GM11168 (cell line): ENCODE results near the gene KCNK3.
"Not testable (repeated sequence)": the region's sequence is repeated elsewhere in the genome, so short reads cannot be mapped to it uniquely, and the experiment has no call there.

Experiments
- in situ Hi-C: fragments of 300-500 bp; cut with MboI; formaldehyde crosslinking; loops from one replicate; pipeline ENCODE4 v1.12.0; 2022; ENCODE audit warnings: low sequenced_read_pairs; ENCODE audit not compliant: unreplicated experiment

Gene KCNK3

DNA sequence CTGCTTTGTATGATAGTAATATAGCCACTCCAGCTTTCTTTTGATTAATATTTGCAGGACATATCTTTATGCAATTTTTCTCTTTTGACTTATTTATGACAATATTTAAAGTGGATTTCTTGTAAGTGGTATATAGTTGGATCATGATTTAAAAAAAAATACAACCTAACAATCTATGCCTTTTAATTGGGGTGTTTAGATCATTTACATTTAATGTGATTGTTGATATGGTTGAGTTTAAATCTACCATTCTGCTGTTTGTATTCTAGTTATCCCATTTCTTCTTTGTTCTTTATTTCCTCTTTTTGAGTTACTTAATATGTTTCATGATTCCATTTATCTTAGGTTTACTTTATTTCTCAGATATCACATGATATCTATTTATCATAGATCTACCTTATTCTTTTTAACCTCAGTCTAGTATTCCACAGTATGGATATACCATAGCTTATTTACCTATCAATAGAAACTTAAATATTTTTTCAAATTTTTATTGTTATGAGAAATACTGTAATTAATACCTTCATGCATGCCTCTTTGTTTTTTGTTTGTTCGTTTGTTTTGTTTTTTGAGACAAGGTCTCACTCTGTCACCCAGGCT, 32.1 kb upstream of the KCNK3 start:
- in situ Hi-C loops = no loop called here

DNA sequence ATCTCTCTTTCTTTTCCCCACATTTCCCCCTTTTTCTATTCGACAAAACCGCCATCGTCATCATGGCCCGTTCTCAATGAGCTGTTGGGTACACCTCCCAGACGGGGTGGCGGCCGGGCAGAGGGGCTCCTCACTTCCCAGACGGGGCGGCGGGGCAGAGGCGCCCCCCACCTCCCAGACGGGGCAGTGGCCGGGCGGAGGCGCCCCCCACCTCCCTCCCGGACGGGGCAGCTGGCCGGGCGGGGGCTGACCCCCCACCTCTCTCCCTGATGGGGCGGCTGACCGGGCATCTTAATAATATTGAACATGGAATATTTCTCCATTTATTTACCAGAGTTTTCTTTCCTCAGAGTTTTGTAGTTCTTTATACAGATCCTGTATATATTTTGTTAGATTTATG, 27.2 kb upstream of the KCNK3 start:
- in situ Hi-C loops = not testable (repeated sequence)

DNA sequence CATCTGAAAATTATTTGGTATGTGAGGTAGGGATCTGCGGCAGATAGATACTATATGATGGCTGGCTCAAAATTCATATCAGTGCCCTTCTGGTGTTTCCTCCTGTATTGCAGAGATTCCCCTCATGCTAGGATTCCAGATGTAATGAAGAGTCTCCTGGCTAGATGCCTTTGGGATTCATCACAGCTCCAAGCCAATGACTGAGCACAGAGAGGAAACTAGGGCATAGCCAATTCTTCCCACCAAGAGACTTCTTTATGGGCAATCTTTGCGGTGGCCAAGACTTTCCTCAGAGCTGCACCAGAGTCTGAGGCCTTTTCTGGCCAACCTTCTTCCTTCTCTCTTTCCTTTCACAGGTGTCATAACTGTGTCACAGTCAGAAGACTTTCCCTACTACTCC, 25.9 kb upstream of the KCNK3 start:
- in situ Hi-C loops = no loop called here

DNA sequence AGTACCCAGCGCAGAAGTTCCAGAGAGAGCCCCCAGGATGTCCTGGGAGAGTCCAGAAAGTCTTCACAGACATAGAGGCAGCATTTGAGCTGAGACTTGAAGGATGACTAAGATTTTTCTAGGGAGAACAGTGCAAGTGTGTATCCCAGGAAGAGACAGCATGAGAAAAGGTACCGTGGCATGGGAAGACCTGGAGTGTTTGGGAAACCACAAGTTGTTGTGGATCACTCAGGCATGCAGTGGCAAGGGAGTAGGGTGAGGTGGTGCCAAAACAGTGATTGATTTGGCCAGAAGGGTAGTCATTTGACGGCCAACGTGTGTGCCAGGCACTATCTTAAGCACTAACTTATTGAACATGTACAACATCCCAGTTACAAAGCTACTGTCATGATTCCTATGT, 24.5 kb upstream of the KCNK3 start:
- in situ Hi-C loops = no loop called here

DNA sequence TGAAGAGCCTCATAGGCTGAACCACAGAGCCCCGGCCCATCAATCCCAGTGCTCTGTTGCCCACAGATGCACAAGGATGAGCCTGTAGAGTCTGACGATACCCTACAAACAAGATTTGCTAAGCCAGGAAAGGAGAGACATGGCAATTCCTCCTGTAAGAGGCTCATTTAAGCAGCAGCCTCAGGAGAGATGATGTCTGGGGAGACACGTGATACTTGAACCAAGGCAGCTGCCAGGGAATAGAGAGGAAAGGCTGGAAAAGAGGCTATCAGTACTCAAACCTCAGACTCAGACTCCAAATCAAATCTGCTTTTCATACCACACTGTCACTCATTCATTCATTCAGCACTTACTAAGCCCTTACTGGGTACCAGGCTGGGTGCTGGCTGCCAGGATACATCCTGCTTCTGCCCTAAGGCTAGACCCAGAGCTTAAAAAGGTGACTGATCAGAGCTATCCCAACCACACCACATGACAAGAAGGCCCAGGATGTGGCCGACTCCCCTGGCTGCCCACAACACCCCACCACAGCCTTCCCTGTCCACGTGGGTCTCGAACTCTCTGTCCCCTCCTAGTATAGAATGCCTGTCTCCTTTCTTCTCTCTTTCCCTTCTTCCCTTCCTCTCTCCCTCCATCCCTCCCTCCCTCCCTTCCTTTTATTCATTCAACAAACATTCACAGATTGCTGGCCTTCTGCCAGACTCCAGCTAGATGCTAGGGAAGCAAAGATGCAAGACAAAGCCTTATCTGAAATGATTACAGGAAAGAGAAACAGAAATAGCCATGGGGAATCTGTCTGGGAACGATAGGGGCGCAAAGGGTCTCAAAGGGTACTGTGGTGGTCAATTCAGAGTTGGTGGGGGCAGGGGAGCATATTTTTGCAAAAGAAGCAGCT, 23.4 kb upstream of the KCNK3 start:
- in situ Hi-C loops = no loop called here

DNA sequence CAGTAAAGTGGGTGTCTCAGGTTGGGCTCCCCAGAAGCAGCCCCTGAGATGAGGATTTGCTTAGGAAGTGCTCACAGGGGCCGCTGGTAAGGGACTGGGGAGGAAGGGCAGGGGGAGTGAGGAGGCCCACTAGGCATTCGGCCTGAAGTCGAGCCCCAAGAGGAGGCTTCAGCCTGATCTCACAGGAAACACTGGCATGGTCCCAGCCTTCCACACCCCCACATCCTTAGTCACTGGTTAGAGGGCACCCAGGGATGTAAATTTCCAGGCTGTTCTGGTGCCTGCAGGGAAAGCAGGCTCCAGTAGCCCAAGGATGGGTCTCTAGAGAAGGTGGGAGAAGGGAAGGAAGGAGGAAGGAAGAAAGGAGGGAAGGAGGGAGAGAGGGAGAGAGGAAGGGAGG, 22.4 kb upstream of the KCNK3 start:
- in situ Hi-C loops = no loop called here

DNA sequence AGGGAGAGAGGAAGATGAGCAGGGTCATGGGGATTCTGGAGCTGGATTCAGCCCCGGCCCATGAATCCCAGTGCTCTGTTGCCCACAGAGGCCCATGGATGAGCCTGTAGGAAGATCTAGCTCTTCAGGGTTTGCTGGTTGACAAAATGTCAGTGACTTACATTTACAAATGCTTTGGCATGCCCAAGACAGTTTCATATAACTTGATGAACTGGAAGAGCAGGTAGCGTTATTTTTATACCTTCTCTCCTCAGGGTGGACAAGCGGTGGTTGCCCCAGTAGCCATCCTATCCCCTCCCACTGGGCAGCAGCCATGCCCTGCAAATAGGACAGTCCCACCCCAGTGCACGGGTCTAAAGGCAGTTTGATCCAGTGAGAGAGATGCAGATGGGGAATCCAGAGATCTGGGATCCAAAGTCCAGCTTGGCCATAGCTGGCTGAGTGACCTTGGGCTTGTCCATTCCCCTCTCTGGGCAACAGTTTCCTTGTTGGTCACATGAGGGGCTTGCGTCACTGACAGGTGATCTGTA, 21.5 kb upstream of the KCNK3 start:
- in situ Hi-C loops = no loop called here

DNA sequence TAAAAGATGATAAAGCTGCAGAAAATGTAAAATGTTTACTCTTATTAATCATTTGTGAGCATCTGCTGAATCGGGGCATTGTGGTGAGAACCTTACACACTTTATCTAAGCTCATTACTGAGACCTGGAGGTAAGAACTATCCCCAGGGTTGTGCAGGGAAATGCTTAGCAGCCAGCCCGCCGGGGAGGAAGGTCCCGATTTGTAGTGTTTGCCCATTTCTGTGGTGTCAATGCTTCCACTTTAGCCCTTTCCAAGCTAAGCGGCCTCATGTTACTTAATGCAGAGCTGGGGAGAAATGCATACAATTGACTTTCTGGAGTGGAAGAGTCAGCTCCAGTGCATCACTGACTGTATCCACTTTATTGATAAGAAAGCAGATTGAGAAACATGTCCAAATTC, 20.8 kb upstream of the KCNK3 start:
- in situ Hi-C loops = no loop called here

DNA sequence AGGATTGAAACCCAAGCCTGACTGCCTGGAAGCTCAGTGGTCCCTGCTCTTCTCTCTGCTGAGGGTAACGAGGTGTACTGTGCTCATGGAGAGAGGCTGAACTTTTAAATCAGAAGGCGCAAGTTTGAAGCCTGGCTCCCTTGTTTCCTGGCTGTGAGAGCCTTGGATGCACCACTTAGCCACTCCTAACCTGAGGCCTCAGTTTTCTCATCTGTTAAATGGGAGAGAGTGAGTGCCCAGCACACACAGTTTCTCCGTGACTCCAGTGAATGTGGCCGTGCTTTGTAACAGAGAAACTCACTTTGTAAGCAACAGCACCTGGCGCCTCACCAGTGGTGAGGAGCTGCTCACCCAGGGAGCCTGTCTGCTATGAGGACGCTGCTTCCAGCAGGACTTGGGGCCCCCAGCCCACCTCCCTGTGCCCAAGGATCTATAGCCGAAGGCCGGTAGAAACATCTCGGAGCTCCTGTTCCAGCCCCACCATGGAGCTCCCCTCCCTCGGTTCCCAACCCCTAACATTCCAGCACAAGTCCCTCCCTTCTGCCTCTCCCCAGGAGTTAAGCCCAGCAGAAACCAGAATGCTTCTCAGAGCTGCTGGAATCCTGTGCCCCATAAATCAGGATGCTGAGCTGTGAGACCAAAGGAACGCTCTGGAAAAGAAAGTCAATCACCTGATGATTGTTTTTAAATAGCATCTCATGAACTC, 20.3 kb upstream of the KCNK3 start:
- in situ Hi-C loops = no loop called here

DNA sequence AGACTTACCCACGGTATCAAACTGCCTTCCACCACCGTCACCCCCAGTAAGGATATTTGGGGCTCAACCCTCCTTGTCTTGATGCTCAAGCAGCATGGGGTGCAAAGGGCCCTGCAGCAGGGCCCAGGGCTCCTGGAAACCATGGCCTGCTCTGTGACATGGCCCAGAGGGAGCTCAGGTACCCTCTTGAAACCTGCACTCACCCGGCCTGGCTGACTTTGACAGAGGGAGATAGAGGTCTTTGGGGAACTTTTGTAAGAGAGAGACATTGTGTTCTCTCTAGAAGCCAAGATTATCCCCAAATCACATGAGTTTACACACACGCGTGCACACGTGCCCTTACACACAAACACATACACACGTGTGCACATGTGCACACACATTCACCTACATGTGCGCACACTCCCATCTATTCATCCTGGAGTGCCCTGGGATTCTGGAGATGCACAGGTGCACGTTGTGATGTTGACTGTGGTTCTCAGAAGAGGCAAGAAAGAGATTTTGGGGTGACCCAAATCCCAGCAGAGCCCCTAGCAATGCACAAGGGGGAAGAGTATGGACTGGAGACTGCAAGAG, 19.6 kb upstream of the KCNK3 start:
- in situ Hi-C loops = no loop called here

DNA sequence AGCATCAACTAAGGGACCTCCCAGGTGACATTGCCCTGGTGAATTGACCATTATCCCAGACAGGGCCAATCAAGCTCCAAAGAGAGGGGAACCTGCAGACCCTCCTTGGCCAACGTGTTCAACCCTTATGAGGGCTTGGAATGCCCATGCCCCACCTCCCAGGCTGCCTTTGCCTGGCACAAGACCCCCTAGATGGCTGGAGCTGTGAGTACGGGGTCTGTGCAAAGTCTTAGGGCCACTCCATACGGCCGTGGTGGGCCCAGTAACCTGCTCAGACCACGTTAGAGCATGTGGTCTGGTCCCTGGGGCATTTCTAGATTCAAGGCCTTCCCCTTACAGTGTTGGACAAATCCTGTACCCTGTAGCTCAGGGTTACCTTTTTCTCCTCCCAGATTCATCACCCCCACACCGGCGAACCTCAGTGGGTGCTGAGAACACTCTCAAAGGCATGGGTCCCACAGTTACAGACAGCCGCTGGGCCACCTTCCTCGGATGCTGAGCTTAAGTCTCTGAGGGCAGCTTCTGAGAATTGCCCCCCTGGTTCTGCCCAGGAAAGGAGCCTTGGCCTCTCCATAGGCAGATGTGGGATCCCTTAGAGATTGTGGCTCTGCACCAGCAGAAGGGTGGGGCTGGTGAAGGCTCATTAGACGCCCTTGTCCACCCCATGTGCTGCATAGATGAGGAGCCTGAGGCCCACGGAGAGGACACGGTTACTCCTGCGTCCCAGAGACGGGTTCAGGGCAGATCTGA, 18.3 kb upstream of the KCNK3 start:
- in situ Hi-C loops = no loop called here

DNA sequence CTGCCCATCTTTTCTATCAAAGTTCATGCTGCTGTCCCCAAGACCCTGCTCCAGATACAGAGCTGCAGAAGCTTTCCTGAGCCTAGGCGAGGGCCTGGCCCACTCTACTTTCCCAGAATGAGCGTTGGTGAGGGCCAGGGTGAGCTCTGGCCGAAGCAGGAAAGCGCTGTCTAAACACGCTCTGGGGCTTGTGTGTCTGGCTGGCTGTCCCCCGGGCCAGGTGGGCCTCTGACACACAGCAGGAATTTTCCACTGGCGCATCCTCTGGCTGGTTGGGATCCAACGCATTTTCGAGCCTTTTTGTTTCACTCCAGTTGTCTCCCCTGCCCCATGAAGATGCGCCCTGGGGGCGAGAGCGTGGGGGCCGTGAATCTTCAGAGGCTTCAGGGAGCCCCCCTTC, 17.8 kb upstream of the KCNK3 start:
- in situ Hi-C loops = no loop called here

DNA sequence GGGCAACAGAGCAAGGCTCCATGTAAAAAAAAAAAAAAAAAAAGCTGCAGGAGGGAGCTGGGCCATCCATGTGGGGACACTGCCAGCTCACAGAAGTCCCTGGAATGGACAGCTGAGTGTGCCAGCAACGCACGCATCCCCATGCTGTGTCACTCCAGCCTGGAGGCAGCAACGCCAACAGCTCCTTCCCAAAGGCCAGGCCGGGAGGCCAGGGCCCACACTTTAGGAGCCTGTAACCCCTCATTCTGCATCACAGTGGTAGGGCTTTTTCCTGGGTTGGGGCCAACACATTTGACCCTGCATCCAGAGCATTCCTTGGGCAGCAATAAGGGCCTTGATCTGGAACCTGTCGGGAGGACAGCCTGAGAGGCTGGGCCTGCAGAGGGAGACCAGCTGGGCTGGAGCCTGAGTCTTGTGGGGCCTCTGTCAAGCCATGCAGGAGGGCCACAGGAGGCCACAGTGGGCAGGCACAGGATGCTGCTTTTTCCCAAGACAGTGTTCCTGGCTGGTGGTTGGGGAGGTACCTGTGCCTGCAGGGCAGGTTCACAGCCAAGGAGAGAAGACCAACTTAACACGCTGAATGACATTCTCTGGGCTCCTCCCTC, 16.8 kb upstream of the KCNK3 start:
- in situ Hi-C loops = no loop called here

DNA sequence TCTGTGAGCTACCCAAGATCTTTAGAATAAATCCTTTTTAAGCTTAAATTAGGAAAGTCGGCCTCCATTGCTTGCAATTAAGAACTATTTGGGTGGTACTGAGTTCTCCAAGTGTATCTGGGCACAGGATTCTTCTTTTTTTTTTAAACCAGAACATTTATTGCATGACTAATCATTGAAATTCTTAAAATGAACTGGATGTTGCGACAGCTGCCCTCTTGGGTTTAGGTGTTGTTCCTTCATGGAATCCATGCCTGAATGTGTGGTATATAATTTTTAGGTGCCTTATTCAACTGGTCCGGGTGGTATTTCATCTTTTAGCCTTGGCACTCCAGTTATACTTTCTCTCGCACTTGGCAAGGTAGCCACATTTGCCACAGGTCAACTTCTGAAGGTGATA, 14.5 kb upstream of the KCNK3 start:
- in situ Hi-C loops = no loop called here

DNA sequence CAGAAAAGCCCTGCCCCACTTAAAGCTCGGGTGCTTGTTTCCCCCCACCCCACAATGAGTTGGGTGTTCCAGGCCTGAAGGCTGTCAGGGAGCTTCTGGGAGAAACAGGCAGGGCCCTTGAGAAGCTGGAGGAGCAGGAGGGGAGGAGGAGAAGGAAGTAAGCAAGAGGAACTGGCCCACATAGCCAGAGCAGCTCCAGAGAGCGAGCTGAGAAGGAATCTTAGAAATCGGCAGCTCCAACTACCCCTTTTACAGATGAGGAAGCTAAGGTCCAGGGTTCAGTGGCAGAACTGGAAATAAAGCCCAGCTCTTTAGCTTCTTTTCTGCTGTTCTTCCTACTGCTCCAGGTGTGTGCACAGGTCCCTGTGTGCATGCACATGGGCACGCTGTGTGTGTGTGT, 12.7 kb upstream of the KCNK3 start:
- in situ Hi-C loops = no loop called here

DNA sequence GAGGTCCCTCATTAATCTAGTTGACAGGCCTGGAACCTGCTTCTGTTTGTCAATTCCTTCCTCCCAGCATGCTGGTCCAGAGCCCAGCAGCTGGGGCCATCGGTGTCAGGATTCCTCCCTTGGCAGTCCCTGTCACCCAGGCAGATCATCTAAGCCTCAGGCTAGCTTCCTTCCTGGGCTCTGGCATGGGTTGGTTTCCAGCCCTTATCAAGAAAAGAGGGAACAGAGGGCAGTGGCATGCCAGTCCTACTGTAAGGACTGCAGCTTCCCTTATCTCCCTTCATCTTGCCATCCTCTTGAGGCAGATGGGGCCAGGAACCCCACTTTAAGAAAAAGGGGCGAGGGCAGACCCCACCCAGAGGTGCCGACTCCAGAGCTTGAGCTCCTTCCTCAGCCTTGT, 10.9 kb upstream of the KCNK3 start:
- in situ Hi-C loops = no loop called here

DNA sequence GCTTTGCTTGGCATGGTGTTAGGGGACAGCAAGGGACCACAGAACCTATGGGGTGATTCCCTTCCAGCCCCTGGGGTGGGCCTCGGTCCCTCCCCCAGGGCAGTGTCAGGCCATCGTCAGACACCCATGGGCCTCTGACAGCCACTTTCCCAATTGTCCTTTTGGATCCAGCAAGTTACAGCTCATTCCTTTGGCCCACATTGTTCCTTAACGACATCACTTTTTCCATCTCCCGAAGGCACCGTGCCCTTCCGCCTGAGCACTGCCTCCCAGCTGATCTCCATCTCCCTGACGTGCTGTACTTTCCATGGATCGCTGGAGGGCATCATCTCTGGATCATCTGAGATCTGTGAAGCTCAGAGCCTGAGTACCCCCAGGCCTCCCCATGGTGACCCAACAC, 10.4 kb upstream of the KCNK3 start:
- in situ Hi-C loops = no loop called here

DNA sequence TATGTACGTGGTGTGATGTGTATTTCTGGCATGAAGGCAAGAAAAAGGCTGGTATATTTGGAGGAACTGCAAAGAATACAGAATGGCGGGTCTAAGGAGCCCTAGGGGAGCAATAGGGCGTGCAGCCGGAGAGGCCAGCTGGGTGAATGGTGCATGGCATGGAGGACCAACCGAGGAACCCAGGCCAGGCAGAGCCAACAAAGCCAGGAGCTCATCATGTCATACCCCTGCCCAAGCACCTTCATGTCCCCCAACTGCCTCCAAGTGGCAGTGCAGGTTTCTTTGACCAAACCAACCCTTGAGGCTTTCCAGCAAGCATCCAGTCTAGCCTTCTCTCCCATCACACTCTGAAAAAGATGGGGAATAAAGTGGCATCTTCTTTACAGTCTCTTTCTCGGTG, 8.9 kb upstream of the KCNK3 start:
- in situ Hi-C loops = no loop called here

DNA sequence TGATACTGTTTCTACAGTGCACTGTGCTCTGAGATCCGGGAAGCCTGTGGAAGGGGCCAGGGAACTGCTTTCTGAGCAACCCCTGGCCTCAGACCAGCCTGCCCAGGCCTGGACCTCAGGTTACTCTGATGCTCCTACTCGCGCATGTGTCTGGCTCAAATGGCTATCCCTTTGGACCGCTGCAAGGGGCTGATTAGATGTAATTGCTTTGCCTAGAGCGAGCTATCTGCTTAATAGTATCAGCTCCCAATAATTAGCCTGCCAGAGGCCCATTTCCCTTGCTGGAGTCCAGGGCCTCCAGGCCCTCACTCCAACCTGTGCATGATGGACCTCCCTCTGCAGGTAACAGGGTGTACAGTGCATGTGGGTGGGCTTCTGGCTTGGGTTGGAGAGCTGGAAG, 7.2 kb upstream of the KCNK3 start:
- in situ Hi-C loops = no loop called here
